Endothelial cell of umbilical vein (primary cell): ENCODE results near the gene C1orf198. TPM values are rescaled to one million over a fixed set of nuclear protein-coding genes. Genes with fewer than 3 reads are reported as not detected.

ENCODE experiments used
- BruUV-seq: library from RNA; stranded (reverse); fragments of 400-500 nt; replicated peaks from 2 replicates; lab custom pipeline; 2021; lab: Mats Ljungman, UMichigan
- CTCF ChIA-PET: fragments of 300-600, 350-600 bp; sonication (Branson Sonifier 250); formaldehyde crosslinking; loops from one replicate; lab custom pipeline; 2021; ENCODE audit warnings: antibody characterized with exemption, inconsistent platforms; lab: Charles Lee
- POLR2A ChIA-PET: fragments of 300-600, 350-600 bp; sonication (Branson Sonifier 250); formaldehyde crosslinking; loops from one replicate; lab custom pipeline; 2021; ENCODE audit warnings: antibody characterized with exemption, inconsistent platforms; lab: Charles Lee
- DNase-seq: peaks from one replicate; pipeline ENCODE4 v3.0.0-alpha.2; 2011; ENCODE audit warnings: low read depth, low spot score
- FAIRE-seq: peaks from 2 replicates; lab custom pipeline; 2011; peaks lifted over from hg19 to GRCh38; lab: Jason Lieb, UNC
- H2AFZ ChIP-seq: 2 replicates; pipeline ENCODE4 v1.6.0; 2012; ENCODE audit warnings: low read depth, low read length, control low read depth, inconsistent platforms
- H3K27ac ChIP-seq: 2 replicates; pipeline ENCODE4 v1.5.1; 2011; ENCODE audit warnings: low read depth, mild to moderate bottlenecking, control low read depth, low read length, moderate library complexity; ENCODE audit not compliant: insufficient read depth
- H3K27me3 ChIP-seq, 2 experiments: 2 replicates each; pipeline versions ENCODE4 v1.6.0 to v1.6.1; 2011; ENCODE audit warnings: low read length in 2 of 2, mixed read lengths in 1 of 2; ENCODE audit not compliant: control insufficient read depth in 2 of 2, insufficient read depth in 2 of 2
- H3K36me3 ChIP-seq, 2 experiments: 2 replicates in 1 of 2; 3 replicates in 1 of 2; pipeline ENCODE4 v1.5.1; 2011; ENCODE audit warnings: low read length in 2 of 2, mild to moderate bottlenecking in 1 of 2, moderate library complexity in 1 of 2; ENCODE audit not compliant: control insufficient read depth in 2 of 2, insufficient read depth in 2 of 2; ENCODE audit errors: extremely low read depth in 1 of 2
- H3K4me1 ChIP-seq: 3 replicates; pipeline ENCODE4 v1.5.1; 2011; ENCODE audit warnings: mild to moderate bottlenecking, low read length; ENCODE audit not compliant: control insufficient read depth, insufficient read depth; ENCODE audit errors: extremely low read depth
- H3K4me2 ChIP-seq: 2 replicates; pipeline ENCODE4 v1.6.1; 2011; ENCODE audit warnings: low read length, control low read depth, mixed read lengths; ENCODE audit not compliant: insufficient read depth
- H3K4me3 ChIP-seq, 3 experiments: fragments of 200-600 bp in 1 of 3; sonication (generic), shearing (Covaris generic) in 1 of 3; replicated peaks in 1 of 3; 2 replicates each; pipeline ENCODE4 v1.5.1; 2011 to 2016; ENCODE audit warnings: control low read depth in 3 of 3, low read length in 3 of 3, mild to moderate bottlenecking in 2 of 3, inconsistent platforms in 1 of 3, low read depth in 1 of 3, moderate library complexity in 1 of 3; ENCODE audit not compliant: insufficient read depth in 1 of 3
- H3K79me2 ChIP-seq: 2 replicates; pipeline ENCODE4 v1.6.0; 2012; ENCODE audit warnings: low read length, inconsistent platforms; ENCODE audit not compliant: control insufficient read depth, insufficient read depth
- H3K9ac ChIP-seq: replicated peaks from 2 replicates; pipeline ENCODE3; 2011; ENCODE audit warnings: low read length, control low read depth; ENCODE audit not compliant: insufficient read depth; ENCODE audit errors: extremely low read depth
- H3K9me1 ChIP-seq: replicated peaks from 3 replicates; pipeline ENCODE4 v1.6.0; 2011; ENCODE audit warnings: mild to moderate bottlenecking, low read length; ENCODE audit not compliant: control insufficient read depth, insufficient read depth; ENCODE audit errors: extremely low read depth
- H3K9me3 ChIP-seq: replicated peaks from 2 replicates; pipeline ENCODE4 v1.5.1; 2012; ENCODE audit warnings: low read length, inconsistent platforms; ENCODE audit not compliant: control insufficient read depth, insufficient read depth
- H4K20me1 ChIP-seq: replicated peaks from 2 replicates; pipeline ENCODE3; 2011; ENCODE audit warnings: mild to moderate bottlenecking, low read length; ENCODE audit not compliant: control insufficient read depth, insufficient read depth; ENCODE audit errors: extremely low read depth
- CTCF ChIP-seq, 2 donors: IDR thresholded peaks; 1 replicate in 1 of 2; 2 replicates in 1 of 2; pipeline ENCODE4 v1.5.1; 2011; ENCODE audit warnings: low read length in 2 of 2, mild to moderate bottlenecking in 2 of 2, moderate library complexity in 2 of 2, control low read depth in 1 of 2, inconsistent platforms in 1 of 2, low read depth in 1 of 2; ENCODE audit not compliant: insufficient read depth in 1 of 2; ENCODE audit errors: extremely low read depth in 1 of 2
- EZH2 ChIP-seq: IDR thresholded peaks from 2 replicates; pipeline ENCODE4 v1.6.1; 2012; ENCODE audit warnings: borderline replicate concordance, low read depth, mild to moderate bottlenecking, moderate library complexity, low read length, inconsistent platforms; ENCODE audit not compliant: severe bottlenecking
- FOS ChIP-seq: IDR thresholded peaks from 2 replicates; pipeline ENCODE4 v1.6.1; 2011; ENCODE audit warnings: mild to moderate bottlenecking, low read length, moderate library complexity, borderline replicate concordance; ENCODE audit not compliant: insufficient read depth
- GATA2 ChIP-seq: IDR thresholded peaks from 2 replicates; pipeline ENCODE4 v1.7.0; 2011; ENCODE audit warnings: low read depth, mild to moderate bottlenecking, moderate library complexity, mixed read lengths, low read length; ENCODE audit not compliant: insufficient read length, insufficient read depth
- JUN ChIP-seq: IDR thresholded peaks from 2 replicates; pipeline ENCODE4 v1.6.1; 2011; ENCODE audit warnings: borderline replicate concordance, low read depth; ENCODE audit not compliant: insufficient read length, insufficient read depth
- MAX ChIP-seq: IDR thresholded peaks from 2 replicates; pipeline ENCODE4 v1.6.1; 2011; ENCODE audit not compliant: insufficient read depth, insufficient read length
- MYC ChIP-seq: IDR thresholded peaks from one replicate; pipeline ENCODE4 v1.6.1; 2011; ENCODE audit warnings: mild to moderate bottlenecking, low read depth, low read length
- POLR2A ChIP-seq: IDR thresholded peaks from 2 replicates; pipeline ENCODE4 v1.6.1; 2012; ENCODE audit warnings: low read depth, mild to moderate bottlenecking, control low read depth, low read length
- POLR2AphosphoS5 ChIP-seq: IDR thresholded peaks from 2 replicates; pipeline ENCODE4 v1.6.1; 2012; ENCODE audit warnings: low read depth, mild to moderate bottlenecking, control low read depth, low read length, moderate library complexity; ENCODE audit not compliant: insufficient read depth
- dilution Hi-C: fragments of 300-500 bp; cut with MboI; formaldehyde crosslinking; loops from one replicate; pipeline ENCODE4 v1.15.0; 2019; ENCODE audit warnings: low sequenced_read_pairs; ENCODE audit not compliant: extremely low pct_ligation_motif_present
- intact Hi-C: fragments of 100-400 bp; cut with micrococcal nuclease; formaldehyde crosslinking; loops from one replicate; pipeline ENCODE4 v1.10.0; 2022
- polyA plus RNA-seq, 4 experiments: library from polyadenylated mRNA; depleted of rRNA in 3 of 4; stranded (reverse) in 3 of 4; unstranded in 1 of 4; fragments of >200 nt; gene quantifications; 2 replicates each; pipeline versions ENCODE4 v1.2.1 to v1.2.3, GENCODE V29; 2011 to 2012; ENCODE audit warnings: missing spikeins in 1 of 4
- total RNA-seq: library from RNA; stranded (reverse); gene quantifications from 2 replicates; pipeline ENCODE4 v1.2.3, GENCODE V29; 2021

The C1orf198 gene
- total and polyA plus RNA-seq, 2 donors (not counting 3 experiments of a cell fraction or from before 2014, with no cell fraction given): 21.2 to 29.2 TPM

DNA sequence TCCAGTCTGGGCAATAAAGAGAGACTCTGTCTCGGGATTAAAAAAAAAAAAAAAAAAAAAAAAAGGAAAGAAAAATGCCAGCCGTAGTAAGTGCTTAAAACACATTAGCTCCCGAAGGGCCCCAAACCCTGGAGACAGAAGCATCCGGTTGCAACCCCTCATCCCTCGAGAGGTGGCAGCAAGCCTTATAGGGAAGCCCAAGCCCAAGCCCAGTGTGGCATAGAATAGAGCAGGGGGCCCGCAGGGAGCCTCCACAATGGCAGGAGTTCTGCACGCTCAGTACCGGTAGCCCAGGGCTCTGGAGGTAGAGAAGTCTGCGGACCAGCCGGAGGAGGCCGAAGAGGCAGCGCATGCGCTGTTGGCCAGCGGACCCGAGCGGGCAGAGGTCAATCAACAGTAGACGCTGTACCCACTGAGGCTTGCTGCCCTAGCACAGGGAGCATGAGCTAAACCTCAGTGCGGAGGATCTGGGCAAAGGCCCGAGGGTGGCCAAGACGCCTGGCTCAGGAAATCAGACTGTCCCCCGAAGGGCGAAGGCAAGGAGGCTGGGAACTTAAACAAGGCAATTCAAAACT is 34.1 kb upstream of the C1orf198 start:
- dilution Hi-C loops: no loop called here
- no peak overlapping the region for H3K4me2 ChIP-seq
- H4K20me1 ChIP-seq: no peaks in the 10 kb centered on the region
- no peaks in the 10 kb centered on the region for H3K27me3 ChIP-seq
- no peak for DNase-seq
- H3K27ac ChIP-seq: no peak overlapping the region
- FAIRE-seq: no peak
- H3K9me1 ChIP-seq: no peaks in the 10 kb centered on the region
- H3K79me2 ChIP-seq: no peaks in the 10 kb centered on the region
- ChIA-PET POLR2A (no interaction called here), CTCF (interaction anchor here (0.7 to 1.9 kb wide), 2 partner anchors 14 to 309 kb away, joined by 3 to 4 read pairs; no protein-coding TSS in a partner anchor)
- no TSS peak for BruUV-seq
- peaks cover 0 to 3% of the 10 kb centered on the region in 2 experiments for H3K36me3 ChIP-seq
- H3K9ac ChIP-seq: no peak overlapping the region
- H2AFZ ChIP-seq: no peak overlapping the region
- intact Hi-C loops: no loop called here
- H3K4me1 ChIP-seq: peaks cover 6% of the 10 kb centered on the region
- no peak for TF ChIP-seq CTCF (IDR thresholded peaks at IDR 0.05; ENCODE audit: extremely low read depth in 1 of 2, insufficient read depth in 1 of 2, low read depth in 1 of 2, low read length in 2 of 2)
- no peak for TF ChIP-seq JUN
- TF ChIP-seq FOS: no peak
- TF ChIP-seq EZH2: no peak
- TF ChIP-seq MYC: no peak
- TF ChIP-seq POLR2A: no peak
- TF ChIP-seq POLR2AphosphoS5: no peak
- TF ChIP-seq GATA2: no peak
- TF ChIP-seq MAX: no peak
- H3K9me3 ChIP-seq: no peaks in the 10 kb centered on the region
- H3K4me3 ChIP-seq: no peak overlapping the region
